Endodermal cell (in vitro differentiated cells): Measurements from ENCODE around the gene ATP10D. TPM values are rescaled to one million over a fixed set of nuclear protein-coding genes. Genes with fewer than 3 reads are reported as not detected.

Source experiments
- DNase-seq: peaks from one replicate; pipeline ENCODE4 v3.0.0-alpha.2; 2017
- H3K27ac ChIP-seq: 2 replicates; pipeline ENCODE4 v1.5.1; 2013; ENCODE audit warnings: mild to moderate bottlenecking, low read depth, low read length, moderate library complexity
- H3K27me3 ChIP-seq: 2 replicates; pipeline ENCODE4 v1.6.1; 2013; ENCODE audit warnings: mild to moderate bottlenecking, low read length, moderate library complexity; ENCODE audit not compliant: insufficient read depth, control insufficient read depth, poor library complexity, severe bottlenecking
- H3K36me3 ChIP-seq: 2 replicates; pipeline ENCODE4 v1.7.0; 2013; ENCODE audit warnings: mild to moderate bottlenecking, low read length, moderate library complexity; ENCODE audit not compliant: control insufficient read depth, insufficient read depth
- H3K4me1 ChIP-seq: one replicate; pipeline ENCODE4 v1.7.0; 2013; ENCODE audit warnings: low read length; ENCODE audit not compliant: control insufficient read depth, insufficient read depth
- H3K4me3 ChIP-seq: 2 replicates; pipeline ENCODE4 v1.5.1; 2013; ENCODE audit warnings: mild to moderate bottlenecking, low read length, moderate library complexity
- H3K9ac ChIP-seq: 2 replicates; pipeline ENCODE4 v1.6.1; 2013; ENCODE audit warnings: mild to moderate bottlenecking, low read length, moderate library complexity; ENCODE audit not compliant: poor library complexity, severe bottlenecking; ENCODE audit errors: extremely low read depth
- H3K9me3 ChIP-seq: 2 replicates; pipeline ENCODE4 v1.6.1; 2013; ENCODE audit warnings: mild to moderate bottlenecking, low read length, moderate library complexity; ENCODE audit not compliant: control insufficient read depth
- H3K27ac Mint-ChIP-seq: 2 replicates; pipeline ENCODE4 v1.8.0; 2020; ENCODE audit warnings: mixed read lengths
- H3K27me3 Mint-ChIP-seq: 2 replicates; pipeline ENCODE4 v1.8.0; 2021; ENCODE audit warnings: mild to moderate bottlenecking, mixed read lengths; ENCODE audit not compliant: insufficient read depth
- H3K36me3 Mint-ChIP-seq: 2 replicates; pipeline ENCODE4 v1.8.0; 2020; ENCODE audit warnings: low read depth, mixed read lengths
- H3K4me1 Mint-ChIP-seq: 2 replicates; pipeline ENCODE4 v1.8.0; 2020; ENCODE audit warnings: mixed read lengths
- H3K4me3 Mint-ChIP-seq: 2 replicates; pipeline ENCODE4 v1.8.0; 2020; ENCODE audit warnings: mild to moderate bottlenecking, moderate library complexity, mixed read lengths
- H3K9me3 Mint-ChIP-seq: 2 replicates; pipeline ENCODE4 v1.8.0; 2020; ENCODE audit warnings: mild to moderate bottlenecking, mixed read lengths
- WGBS, 2 experiments: methylation state at CpG; one replicate each; pipeline versions ENCODE4 v1.1.5 to v1.1.7; 2013; ENCODE audit warnings: missing lambda C conversion rate in 2 of 2, mixed read lengths in 1 of 2; ENCODE audit not compliant: insufficient coverage in 1 of 2, insufficient read length in 1 of 2; 5-methylcytosine and 5-hydroxymethylcytosine counted together
- total RNA-seq, 2 donors: library from RNA; stranded (reverse); fragmentation: NEBNext Ultra II Directional in 1 of 2; extraction: Animal tissue kit (Norgen Biotek cat#: 25700) in 1 of 2; gene quantifications; 2 replicates in 1 of 2; 3 replicates in 1 of 2; pipeline ENCODE4 v1.2.1, GENCODE V29; 2021
- TF ChIP-seq, protein P1 (sequence below): fragments of 200-600 bp; sonication (generic); conservative IDR thresholded peaks from 2 replicates; pipeline ENCODE4 v1.5.0; 2021; ENCODE audit warnings: antibody characterized with exemption, mild to moderate bottlenecking

Gene ATP10D
- total RNA-seq, 2 donors from 2014 or later, result 0.27 to 1.1 TPM

DNA sequence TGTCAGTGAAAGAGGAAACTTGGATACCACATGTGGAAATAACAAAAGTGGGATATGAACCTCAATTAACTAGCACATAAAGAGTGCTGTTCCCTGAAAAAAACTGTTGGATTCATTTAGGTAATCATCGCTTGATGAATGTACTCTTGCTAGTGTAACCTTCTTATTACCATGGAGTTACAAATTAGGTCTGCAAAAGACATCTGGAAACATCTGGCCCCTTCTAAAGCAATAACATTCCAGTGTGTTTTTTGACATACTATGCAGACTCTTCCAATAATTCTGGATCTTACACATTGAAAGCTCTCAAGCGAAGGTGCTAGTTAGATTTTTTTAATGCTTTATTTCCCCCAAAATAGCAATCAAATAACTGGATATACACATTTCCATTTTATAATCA lies 134.6 kb downstream of the ATP10D start:
- no peaks in the 10 kb centered on the region for H3K4me1 Mint-ChIP-seq
- no peaks in the 10 kb centered on the region for H3K36me3 Mint-ChIP-seq
- no peak overlapping the region for H3K27ac Mint-ChIP-seq
- TF ChIP-seq, protein P1, sequence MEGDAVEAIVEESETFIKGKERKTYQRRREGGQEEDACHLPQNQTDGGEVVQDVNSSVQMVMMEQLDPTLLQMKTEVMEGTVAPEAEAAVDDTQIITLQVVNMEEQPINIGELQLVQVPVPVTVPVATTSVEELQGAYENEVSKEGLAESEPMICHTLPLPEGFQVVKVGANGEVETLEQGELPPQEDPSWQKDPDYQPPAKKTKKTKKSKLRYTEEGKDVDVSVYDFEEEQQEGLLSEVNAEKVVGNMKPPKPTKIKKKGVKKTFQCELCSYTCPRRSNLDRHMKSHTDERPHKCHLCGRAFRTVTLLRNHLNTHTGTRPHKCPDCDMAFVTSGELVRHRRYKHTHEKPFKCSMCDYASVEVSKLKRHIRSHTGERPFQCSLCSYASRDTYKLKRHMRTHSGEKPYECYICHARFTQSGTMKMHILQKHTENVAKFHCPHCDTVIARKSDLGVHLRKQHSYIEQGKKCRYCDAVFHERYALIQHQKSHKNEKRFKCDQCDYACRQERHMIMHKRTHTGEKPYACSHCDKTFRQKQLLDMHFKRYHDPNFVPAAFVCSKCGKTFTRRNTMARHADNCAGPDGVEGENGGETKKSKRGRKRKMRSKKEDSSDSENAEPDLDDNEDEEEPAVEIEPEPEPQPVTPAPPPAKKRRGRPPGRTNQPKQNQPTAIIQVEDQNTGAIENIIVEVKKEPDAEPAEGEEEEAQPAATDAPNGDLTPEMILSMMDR, result no peak
- H3K4me3 Mint-ChIP-seq, result no peak overlapping the region
- DNase-seq, result no peak
- no peaks in the 10 kb centered on the region for H3K27me3 Mint-ChIP-seq
- no peaks in the 10 kb centered on the region for H3K36me3 ChIP-seq
- no peak overlapping the region for H3K4me3 ChIP-seq
- H3K27ac ChIP-seq, result no peak overlapping the region
- H3K9me3 ChIP-seq, result no peaks in the 10 kb centered on the region
- no peaks in the 10 kb centered on the region for H3K9me3 Mint-ChIP-seq
- H3K27me3 ChIP-seq, result no peaks in the 10 kb centered on the region
- WGBS, 2 experiments, result 88 to 91% methylated on average over 2 of the region's 2 CpGs
- no peaks in the 10 kb centered on the region for H3K4me1 ChIP-seq
- H3K9ac ChIP-seq, result no peak overlapping the region

DNA sequence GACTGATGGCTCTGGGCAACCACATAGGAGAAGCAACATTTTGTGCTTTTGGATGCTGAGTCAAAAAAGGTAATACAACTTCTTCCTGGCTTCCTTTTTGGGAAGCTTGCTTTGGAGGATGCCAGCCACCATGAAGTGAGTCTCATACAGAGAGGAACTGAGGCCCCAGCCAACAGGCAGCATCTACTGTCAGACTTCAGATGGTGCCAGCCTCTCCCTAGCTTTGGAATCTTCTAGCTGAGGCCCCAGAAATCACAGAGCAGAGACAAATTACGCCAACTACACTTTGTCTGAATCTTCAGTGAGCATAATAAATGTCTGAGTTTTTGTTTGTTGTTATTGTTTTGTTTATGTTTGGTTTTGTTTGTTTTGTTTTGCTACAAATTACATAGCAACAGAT lies 136.1 kb downstream of the ATP10D start:
- no peak overlapping the region for H3K4me3 Mint-ChIP-seq
- H3K9me3 Mint-ChIP-seq, result no peaks in the 10 kb centered on the region
- H3K27me3 Mint-ChIP-seq, result no peaks in the 10 kb centered on the region
- no peaks in the 10 kb centered on the region for H3K36me3 Mint-ChIP-seq
- 63% methylated on average over 1 of the region's 1 CpG; no CpG with 5 or more reads in 1 of the 2 experiments for whole genome bisulfite sequencing, 2 experiments
- no peaks in the 10 kb centered on the region for H3K4me1 ChIP-seq
- no peaks in the 10 kb centered on the region for H3K4me1 Mint-ChIP-seq
- no peaks in the 10 kb centered on the region for H3K27me3 ChIP-seq
- no peak overlapping the region for H3K9ac ChIP-seq
- TF ChIP-seq, protein P1, result no peak
- no peaks in the 10 kb centered on the region for H3K9me3 ChIP-seq
- no peak for DNase-seq
- H3K4me3 ChIP-seq, result no peak overlapping the region
- no peak overlapping the region for H3K27ac Mint-ChIP-seq
- H3K27ac ChIP-seq, result no peak overlapping the region
- H3K36me3 ChIP-seq, result no peaks in the 10 kb centered on the region

- no peak overlapping the region for H3K4me3 Mint-ChIP-seq
- Histone ChIP-seq H3K36me3 (no peaks in the 10 kb centered on the region), H3K4me1 (no peaks in the 10 kb centered on the region), H3K9me3 (no peaks in the 10 kb centered on the region), H3K9ac (no peak overlapping the region), H3K27ac (no peak overlapping the region), H3K4me3 (no peak overlapping the region), H3K27me3 (no peaks in the 10 kb centered on the region)
- H3K9me3 Mint-ChIP-seq, result no peaks in the 10 kb centered on the region
- H3K27ac Mint-ChIP-seq, result no peak overlapping the region
- no peaks in the 10 kb centered on the region for H3K36me3 Mint-ChIP-seq
- H3K4me1 Mint-ChIP-seq, result no peaks in the 10 kb centered on the region
- H3K27me3 Mint-ChIP-seq, result no peaks in the 10 kb centered on the region
- DNase-seq, result no peak
- TF ChIP-seq, protein P1, result no peak
These were observed 139.0 kb downstream of the ATP10D start for GRCh38 chr4:47624031-47624441.
